Keratinocyte (primary cell): Measurements from ENCODE around the gene KCNG2.

ENCODE experiments used
- CTCF ChIP-seq, 3 experiments: IDR thresholded peaks in 1 of 3; conservative IDR thresholded peaks in 1 of 3; optimal IDR thresholded peaks in 1 of 3; 2 replicates in 2 of 3; 3 replicates in 1 of 3; pipeline versions ENCODE3 to v1.5.1; 2011; ENCODE audit warnings: low read length in 3 of 3, mild to moderate bottlenecking in 3 of 3, moderate library complexity in 2 of 3, control low read depth in 1 of 3, inconsistent platforms in 1 of 3; ENCODE audit not compliant: insufficient read depth in 2 of 3; ENCODE audit errors: extremely low read depth in 1 of 3
- EZH2 ChIP-seq: IDR thresholded peaks from one replicate; pipeline ENCODE4 v1.6.1; 2012; ENCODE audit warnings: inconsistent platforms, mild to moderate bottlenecking, low read length, moderate library complexity

- TF ChIP-seq EZH2 (no peak), CTCF (optimal IDR thresholded peaks at IDR 0.05 in 1 of 3, IDR thresholded peaks at IDR 0.05 in 1 of 3, conservative IDR thresholded peaks at IDR 0.05 in 1 of 3; ENCODE audit: extremely low read depth in 1 of 3, insufficient read depth in 2 of 3, low read length in 3 of 3) (no peak)
Observed at GRCh38 chr18:79944126-79944731, 146.5 kb downstream of the KCNG2 start.
